Superior temporal gyrus (tissue), 1 donor: ENCODE measurements around the gene DLK1.

Experiments
- DNase-seq: peaks from one replicate; pipeline ENCODE4 v3.0.0-alpha.2; 2016; ENCODE audit errors: extremely low spot score

The DLK1 gene

GRCh38 chr14:100714258-100714892 is 12.3 kb upstream of the DLK1 start:
- no peak for DNase-seq

- no peak for DNase-seq
Measured at GRCh38 chr14:100715332-100715731, 11.4 kb upstream of the DLK1 start.

- no peak for DNase-seq
Measured at GRCh38 chr14:100715803-100716202, 10.9 kb upstream of the DLK1 start.

- DNase-seq: no peak
Measured at GRCh38 chr14:100717386-100717785, 9.3 kb upstream of the DLK1 start.

- no peak for DNase-seq
Measured at GRCh38 chr14:100719976-100720520, 6.6 kb upstream of the DLK1 start.

- no peak for DNase-seq
Measured at GRCh38 chr14:100721568-100721967, 5.1 kb upstream of the DLK1 start.

GRCh38 chr14:100722367-100722766 is 4.3 kb upstream of the DLK1 start:
- DNase-seq: no peak

GRCh38 chr14:100723135-100723829 is 3.4 kb upstream of the DLK1 start:
- DNase-seq: no peak

- no peak for DNase-seq
Measured at GRCh38 chr14:100723830-100724437, 2.8 kb upstream of the DLK1 start.

GRCh38 chr14:100724536-100724935 is 2.2 kb upstream of the DLK1 start:
- DNase-seq: no peak

- DNase-seq: no peak
Measured at GRCh38 chr14:100725587-100726387, 905 bp upstream of the DLK1 start.

- no peak for DNase-seq
Measured at GRCh38 chr14:100727086-100727872, 587 bp downstream of the DLK1 start.

GRCh38 chr14:100727873-100728240 is 1.2 kb downstream of the DLK1 start:
- DNase-seq: no peak

GRCh38 chr14:100728962-100729361 is 2.3 kb downstream of the DLK1 start:
- DNase-seq: no peak

GRCh38 chr14:100729982-100730381 is 3.3 kb downstream of the DLK1 start:
- no peak for DNase-seq

- no peak for DNase-seq
Measured at GRCh38 chr14:100730581-100730980, 3.9 kb downstream of the DLK1 start.

GRCh38 chr14:100731011-100731670 is 4.4 kb downstream of the DLK1 start:
- DNase-seq: no peak

GRCh38 chr14:100731846-100732765 is 5.4 kb downstream of the DLK1 start:
- no peak for DNase-seq

- DNase-seq: no peak
Measured at GRCh38 chr14:100732766-100733100, 6.0 kb downstream of the DLK1 start.
